Sigmoid colon (tissue), 7 donors: ENCODE results near the gene ZMIZ1. TPM values are rescaled to one million over a fixed set of nuclear protein-coding genes. Genes with fewer than 3 reads are reported as not detected.
A peak's percentile ranks its signal among the peaks of the same experiment; 100 is the strongest.

Source experiments
- DNase-seq: peaks from one replicate; pipeline ENCODE4 v3.0.0-alpha.2; 2019
- H3K27ac ChIP-seq, 4 donors: fragments of 200-600 bp; sonication (generic); one replicate each; pipeline ENCODE4 v1.5.1; 2016 to 2019; ENCODE audit warnings: mild to moderate bottlenecking in 1 of 4
- H3K27me3 ChIP-seq, 3 donors: fragments of 200-600 bp; sonication (generic); one replicate each; pipeline ENCODE4 v1.5.1; 2019; ENCODE audit warnings: mild to moderate bottlenecking in 1 of 3
- H3K36me3 ChIP-seq, 4 donors: fragments of 200-600 bp; sonication (generic); one replicate each; pipeline ENCODE4 v1.5.1; 2016 to 2019
- H3K4me1 ChIP-seq, 4 donors: fragments of 200-600 bp; sonication (generic); one replicate each; pipeline ENCODE4 v1.5.1; 2017 to 2019
- H3K4me3 ChIP-seq, 4 donors: fragments of 200-600 bp; sonication (generic); one replicate each; pipeline ENCODE4 v1.5.1; 2017 to 2019; ENCODE audit warnings: mild to moderate bottlenecking in 2 of 4, moderate library complexity in 1 of 4
- H3K9me3 ChIP-seq, 4 donors: fragments of 200-600 bp in 3 of 4; sonication (generic) in 3 of 4; one replicate each; pipeline versions ENCODE4 v1.5.1 to v1.6.1; 2013 to 2019
- EP300 ChIP-seq, 4 donors: sonication (generic); formaldehyde crosslinking; IDR thresholded peaks; one replicate each; pipeline ENCODE4 v1.6.1; 2017; ENCODE audit warnings: antibody characterized with exemption in 4 of 4
- POLR2A ChIP-seq, 2 donors: fragments of 450-650 bp; IDR thresholded peaks; one replicate each; pipeline ENCODE4 v1.6.1; 2016; ENCODE audit warnings: antibody characterized with exemption in 2 of 2, mild to moderate bottlenecking in 2 of 2, moderate library complexity in 2 of 2
- POLR2AphosphoS5 ChIP-seq, 4 donors: sonication (generic); formaldehyde crosslinking; IDR thresholded peaks; one replicate each; pipeline ENCODE4 v1.6.1; 2017; ENCODE audit warnings: antibody characterized with exemption in 4 of 4
- WGBS, 2 donors: extraction: QIAGEN DNeasy Blood & Tissue Kit; methylation state at CpG; one replicate each; pipeline ENCODE4 v1.1.7; 2013; 5-methylcytosine and 5-hydroxymethylcytosine counted together
- intact Hi-C: fragments of 100-400 bp; cut with DNase I; formaldehyde crosslinking; loops from one replicate; pipeline ENCODE4 v1.15.1; 2023
- polyA plus RNA-seq, 3 donors: library from polyadenylated mRNA; stranded (reverse); fragments of 200-250 nt; gene quantifications; one replicate each; pipeline ENCODE4 v1.2.3, GENCODE V29; 2013
- total RNA-seq, 4 donors: library from RNA; depleted of rRNA; stranded (reverse); fragments of >200 nt; gene quantifications; one replicate each; pipeline ENCODE4 v1.1.0, GENCODE V29; 2016
- TF ChIP-seq, protein P1 (sequence below), 4 experiments: fragments of 450-650 bp in 3 of 4; fragments of 200-600 bp in 1 of 4; IDR thresholded peaks; one replicate each; pipeline ENCODE4 v1.5.1; 2016 to 2019; ENCODE audit warnings: antibody characterized with exemption in 4 of 4, mild to moderate bottlenecking in 3 of 4, moderate library complexity in 2 of 4
- donor health status: healthy with polysubstance abuse.
- donor health status: Bipolar disorder and iron deficiency.
- donor health status: healthy.

ZMIZ1 gene
- total and polyA plus RNA-seq, 7 donors: 17.4 to 49.3 (median 31.5) TPM

DNA sequence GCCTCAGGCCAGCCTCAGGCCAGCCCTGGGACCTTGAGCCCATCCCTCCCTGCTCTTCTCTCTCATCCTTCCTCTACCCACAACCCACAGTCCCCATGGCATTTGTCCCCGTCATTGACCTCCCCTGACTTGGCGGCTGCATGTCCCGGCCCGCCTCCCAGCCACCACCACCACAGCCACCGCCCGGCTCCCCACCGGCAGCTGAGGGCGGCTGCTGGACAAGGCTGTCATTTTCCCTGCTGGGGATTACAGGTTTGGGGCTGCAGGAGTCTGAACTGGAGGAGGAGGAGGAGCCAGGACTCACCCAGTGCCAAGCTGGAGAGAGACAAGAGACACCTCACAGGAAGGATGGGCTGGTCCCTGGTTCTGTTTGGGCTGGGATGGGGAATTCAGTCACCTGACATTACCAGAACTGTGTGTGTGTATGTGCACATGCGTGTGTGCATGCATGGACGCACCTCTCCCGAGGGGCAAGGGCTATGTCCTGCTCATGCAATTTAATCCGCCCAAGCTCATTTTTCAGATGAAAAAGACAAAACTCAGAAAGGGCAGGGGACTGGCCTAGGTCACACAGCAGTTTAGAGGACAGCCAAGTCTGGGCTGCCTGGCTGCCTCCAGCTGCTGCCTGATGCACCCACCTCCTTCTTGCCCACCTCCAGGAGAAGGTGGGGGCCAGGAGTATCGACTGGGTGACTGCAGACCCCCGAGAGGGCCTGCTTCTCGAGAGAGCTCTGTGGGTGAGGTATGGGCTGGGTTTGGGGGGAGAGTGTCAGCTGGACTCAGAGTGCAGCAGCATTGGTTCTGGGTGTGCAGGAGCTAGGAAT is 113.1 kb downstream of the ZMIZ1 start:
- H3K4me1 ChIP-seq: peaks cover 0 to 100% (median 100%) of the 10 kb centered on the region in 4 donors
- peak overlapping the region; percentile 66 to 82 (median 73) for H3K27ac ChIP-seq
- TF ChIP-seq, protein P1, sequence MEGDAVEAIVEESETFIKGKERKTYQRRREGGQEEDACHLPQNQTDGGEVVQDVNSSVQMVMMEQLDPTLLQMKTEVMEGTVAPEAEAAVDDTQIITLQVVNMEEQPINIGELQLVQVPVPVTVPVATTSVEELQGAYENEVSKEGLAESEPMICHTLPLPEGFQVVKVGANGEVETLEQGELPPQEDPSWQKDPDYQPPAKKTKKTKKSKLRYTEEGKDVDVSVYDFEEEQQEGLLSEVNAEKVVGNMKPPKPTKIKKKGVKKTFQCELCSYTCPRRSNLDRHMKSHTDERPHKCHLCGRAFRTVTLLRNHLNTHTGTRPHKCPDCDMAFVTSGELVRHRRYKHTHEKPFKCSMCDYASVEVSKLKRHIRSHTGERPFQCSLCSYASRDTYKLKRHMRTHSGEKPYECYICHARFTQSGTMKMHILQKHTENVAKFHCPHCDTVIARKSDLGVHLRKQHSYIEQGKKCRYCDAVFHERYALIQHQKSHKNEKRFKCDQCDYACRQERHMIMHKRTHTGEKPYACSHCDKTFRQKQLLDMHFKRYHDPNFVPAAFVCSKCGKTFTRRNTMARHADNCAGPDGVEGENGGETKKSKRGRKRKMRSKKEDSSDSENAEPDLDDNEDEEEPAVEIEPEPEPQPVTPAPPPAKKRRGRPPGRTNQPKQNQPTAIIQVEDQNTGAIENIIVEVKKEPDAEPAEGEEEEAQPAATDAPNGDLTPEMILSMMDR (IDR thresholded peaks at IDR 0.05): no peak
- no peak for TF ChIP-seq POLR2A (IDR thresholded peaks at IDR 0.05)
- no peaks in the 10 kb centered on the region for H3K36me3 ChIP-seq
- no peak for DNase-seq
- no peaks in the 10 kb centered on the region for H3K9me3 ChIP-seq
- H3K27me3 ChIP-seq: no peaks in the 10 kb centered on the region
- WGBS, 2 donors: 79 to 85% methylated on average over 15 of the region's 15 CpGs
- H3K4me3 ChIP-seq: no peak overlapping the region
- intact Hi-C loops: loop anchor here (10.0 kb wide), 2 partner anchors 407 to 617 kb away; no protein-coding TSS in a partner anchor

DNA sequence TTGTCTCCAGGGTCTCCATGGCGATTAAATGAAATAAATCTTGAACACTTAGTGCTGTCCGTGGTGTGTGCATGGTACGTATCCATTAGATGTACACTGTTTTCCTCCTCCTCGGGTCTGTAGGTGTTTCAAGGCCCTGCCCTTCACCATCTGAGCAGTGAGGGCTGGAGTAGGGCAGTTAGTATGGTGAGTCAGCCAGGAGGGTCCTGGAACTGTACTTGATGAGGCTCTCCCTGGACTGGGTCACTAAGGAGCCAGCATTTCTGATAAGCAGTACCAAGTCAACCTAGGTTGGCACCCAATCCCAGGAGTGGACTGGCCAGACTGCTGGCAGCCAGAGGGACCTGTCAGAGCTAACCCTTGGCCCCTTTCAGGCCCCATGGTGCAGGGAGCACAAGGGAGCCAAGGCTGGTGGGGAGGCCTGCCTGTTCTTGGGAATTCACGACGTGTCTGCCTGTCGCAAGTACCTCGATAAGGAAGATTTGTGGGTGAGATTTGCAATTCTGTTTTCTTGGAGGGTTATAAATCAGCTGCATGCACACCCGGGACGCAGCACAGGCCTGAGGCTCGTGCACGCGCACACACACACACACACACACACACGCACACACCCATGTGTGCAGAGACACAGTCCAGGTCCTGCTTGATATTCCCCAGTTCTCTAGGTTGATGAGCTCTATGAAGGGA is 114.2 kb downstream of the ZMIZ1 start:
- no peaks in the 10 kb centered on the region for H3K27me3 ChIP-seq
- DNase-seq: no peak
- H3K27ac ChIP-seq: peak overlapping the region; percentile 58 to 82 (median 73)
- WGBS, 2 donors: 70 to 71% methylated on average over 14 of the region's 14 CpGs
- H3K4me1 ChIP-seq: peaks cover 0 to 100% (median 95%) of the 10 kb centered on the region in 4 donors
- TF ChIP-seq EP300 (IDR thresholded peaks at IDR 0.05) (peak in 1 of 4 donors; percentile 34), POLR2A (IDR thresholded peaks at IDR 0.05) (no peak), POLR2AphosphoS5 (IDR thresholded peaks at IDR 0.05) (peak; percentile 39 to 83 (median 68))
- no peaks in the 10 kb centered on the region for H3K9me3 ChIP-seq
- peaks cover 0 to 8% (median 4%) of the 10 kb centered on the region in 4 donors for H3K36me3 ChIP-seq
- intact Hi-C loops: loop anchor here (10.0 kb wide), 2 partner anchors 408 to 618 kb away; no protein-coding TSS in a partner anchor
- H3K4me3 ChIP-seq: no peak overlapping the region

DNA sequence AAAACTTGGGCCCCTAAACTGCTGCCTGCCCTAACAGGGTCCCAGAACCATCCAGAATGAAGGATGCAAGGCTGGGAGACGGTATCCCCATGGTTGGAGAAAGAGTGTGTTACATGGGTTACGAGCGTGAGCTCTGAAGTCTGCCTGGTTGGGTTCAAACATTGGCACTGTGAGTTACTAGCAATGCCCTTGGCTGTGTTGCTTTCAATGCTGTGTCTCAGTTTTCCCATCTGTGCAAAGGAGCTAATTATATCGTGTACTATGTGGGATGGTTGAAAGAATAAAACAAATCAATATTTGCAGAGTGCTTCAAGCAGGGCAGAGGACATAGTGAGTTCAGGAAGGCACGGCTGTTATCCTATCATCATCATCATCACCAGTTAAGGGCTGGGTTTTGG is 114.7 kb downstream of the ZMIZ1 start:
- no peak for DNase-seq
- Histone ChIP-seq H3K4me3 (no peak overlapping the region), H3K4me1 (peaks cover 0 to 100% (median 92%) of the 10 kb centered on the region in 4 donors), H3K27me3 (no peaks in the 10 kb centered on the region), H3K27ac (peak overlapping the region; percentile 58 to 82 (median 73)), H3K9me3 (no peaks in the 10 kb centered on the region), H3K36me3 (peaks cover 0 to 8% (median 4%) of the 10 kb centered on the region in 4 donors)
- intact Hi-C loops: loop anchor here (10.0 kb wide), 2 partner anchors 409 to 619 kb away; no protein-coding TSS in a partner anchor
- WGBS, 2 donors: 74 to 86% methylated on average over 5 of the region's 5 CpGs
- no peak for TF ChIP-seq POLR2A (IDR thresholded peaks at IDR 0.05)
- TF ChIP-seq EP300 (IDR thresholded peaks at IDR 0.05): no peak
- TF ChIP-seq, protein P1 (IDR thresholded peaks at IDR 0.05): no peak
- TF ChIP-seq POLR2AphosphoS5 (IDR thresholded peaks at IDR 0.05): no peak

DNA sequence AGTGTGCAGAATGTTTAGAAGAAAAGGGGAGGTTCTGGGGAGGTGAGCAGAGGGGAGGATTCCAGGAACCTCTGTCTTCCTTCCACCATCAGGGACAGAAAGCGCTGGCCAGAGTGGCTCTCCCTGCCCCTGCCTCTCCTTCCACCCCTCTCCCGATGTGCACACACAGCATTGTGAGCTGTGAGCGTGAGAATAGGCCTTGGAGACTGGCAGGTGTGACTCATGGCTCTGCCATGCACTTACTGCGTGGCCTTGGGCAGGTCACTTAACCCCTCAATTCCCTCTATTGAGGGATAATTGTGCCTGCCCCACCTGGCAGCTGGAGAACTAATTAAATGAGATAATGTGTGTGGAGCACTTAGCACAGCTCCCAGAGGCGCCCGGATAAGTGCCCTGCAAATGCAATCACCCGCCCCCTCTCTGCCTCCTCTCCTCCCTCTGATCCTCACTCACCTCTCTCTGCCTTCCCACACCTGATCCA is 115.4 kb downstream of the ZMIZ1 start:
- no peak for DNase-seq
- 33 to 61% methylated on average over 7 of the region's 7 CpGs for WGBS, 2 donors
- intact Hi-C loops: loop anchor here (10.0 kb wide), 2 partner anchors 409 to 619 kb away; no protein-coding TSS in a partner anchor
- Histone ChIP-seq H3K36me3 (peaks cover 0 to 8% (median 4%) of the 10 kb centered on the region in 4 donors), H3K27ac (peak overlapping the region; percentile 58 to 82 (median 73)), H3K27me3 (no peaks in the 10 kb centered on the region), H3K4me1 (peaks cover 0 to 98% (median 89%) of the 10 kb centered on the region in 4 donors), H3K4me3 (no peak overlapping the region), H3K9me3 (no peaks in the 10 kb centered on the region)
- TF ChIP-seq POLR2A (IDR thresholded peaks at IDR 0.05): no peak
- peak in 1 of 4 donors; percentile 26 for TF ChIP-seq POLR2AphosphoS5 (IDR thresholded peaks at IDR 0.05)

DNA sequence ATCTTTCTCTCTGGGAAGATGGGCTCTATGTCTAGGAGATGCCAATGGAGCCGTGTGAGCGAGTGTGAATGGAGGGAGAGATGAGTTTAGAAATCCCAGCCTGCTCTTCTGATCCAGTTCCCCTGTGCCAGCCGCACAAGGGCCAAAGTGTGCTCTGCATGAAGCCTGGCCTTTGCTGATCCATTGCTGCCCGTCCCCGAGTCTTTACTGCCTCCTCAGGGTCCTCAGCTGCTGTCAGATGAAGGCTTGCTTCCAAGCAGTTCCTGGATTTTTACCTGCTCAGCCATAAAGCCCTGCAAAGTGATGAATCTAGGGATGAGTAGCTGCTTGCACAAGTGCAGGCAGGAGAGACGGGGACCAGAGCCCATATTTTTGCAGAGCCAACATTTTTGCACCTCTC is 115.9 kb downstream of the ZMIZ1 start:
- peak overlapping the region; percentile 58 to 82 (median 73) for H3K27ac ChIP-seq
- TF ChIP-seq EP300 (IDR thresholded peaks at IDR 0.05): no peak
- TF ChIP-seq, protein P1 (IDR thresholded peaks at IDR 0.05): no peak
- no peak for TF ChIP-seq POLR2AphosphoS5 (IDR thresholded peaks at IDR 0.05)
- no peak for TF ChIP-seq POLR2A (IDR thresholded peaks at IDR 0.05)
- peaks cover 0 to 8% (median 4%) of the 10 kb centered on the region in 4 donors for H3K36me3 ChIP-seq
- no peak for DNase-seq
- intact Hi-C loops: loop anchor here (10.0 kb wide), 2 partner anchors 410 to 620 kb away; no protein-coding TSS in a partner anchor
- no peaks in the 10 kb centered on the region for H3K27me3 ChIP-seq
- H3K4me3 ChIP-seq: no peak overlapping the region
- H3K4me1 ChIP-seq: peaks cover 0 to 98% (median 89%) of the 10 kb centered on the region in 4 donors
- no peaks in the 10 kb centered on the region for H3K9me3 ChIP-seq
- 75 to 81% methylated on average over 6 of the region's 6 CpGs for whole genome bisulfite sequencing, 2 donors
